ENCODE results near the gene ECI1.

- TF ChIP-seq CTCF (IDR thresholded peaks at IDR 0.05; ENCODE audit: poor library complexity): no peak
- TF ChIP-seq EZH2 (IDR thresholded peaks at IDR 0.05; ENCODE audit: borderline replicate concordance): no peak
Measured at GRCh38 chr16:2232094-2232990, 19.0 kb downstream of the ECI1 start.

Data from hepatocyte (in vitro differentiated cells).